Measurements from ENCODE around the gene KRT6B.
A peak's percentile ranks its signal among the peaks of the same experiment; 100 is the strongest.

KRT6B gene

GRCh38 chr12:52423661-52424500, 28.1 kb downstream of the KRT6B start:
- H3K27ac Mint-ChIP-seq, result peak overlapping the region; percentile 54
- no peak for DNase-seq

GRCh38 chr12:52423035-52423434, 28.9 kb downstream of the KRT6B start:
- no peaks in the 10 kb centered on the region for H3K36me3 Mint-ChIP-seq (ENCODE audit: low read depth)
- peak overlapping the region; percentile 4 for H3K27ac Mint-ChIP-seq
- TF ChIP-seq CTCF (IDR thresholded peaks at IDR 0.05), result no peak
- H3K4me3 Mint-ChIP-seq, result no peak overlapping the region
- no peaks in the 10 kb centered on the region for H3K9me3 Mint-ChIP-seq
- peaks cover 30% of the 10 kb centered on the region for H3K4me1 Mint-ChIP-seq
- no peak for DNase-seq
- peaks cover 10% of the 10 kb centered on the region for H3K27me3 Mint-ChIP-seq (ENCODE audit: low read depth, poor library complexity)

More at GRCh38 chr12:52423661-52424500, 28.1 kb downstream of the KRT6B start:
- H3K4me3 Mint-ChIP-seq, result no peak overlapping the region
- H3K9me3 Mint-ChIP-seq, result no peaks in the 10 kb centered on the region
- peaks cover 10% of the 10 kb centered on the region for H3K27me3 Mint-ChIP-seq (ENCODE audit: low read depth, poor library complexity)
- H3K36me3 Mint-ChIP-seq (ENCODE audit: low read depth), result no peaks in the 10 kb centered on the region
- TF ChIP-seq CTCF (IDR thresholded peaks at IDR 0.05), result no peak
- H3K4me1 Mint-ChIP-seq, result peaks cover 30% of the 10 kb centered on the region

- Mint-ChIP-seq H3K27me3 (ENCODE audit: low read depth, poor library complexity) (peaks cover 7% of the 10 kb centered on the region), H3K9me3 (no peaks in the 10 kb centered on the region), H3K4me1 (peaks cover 33% of the 10 kb centered on the region), H3K36me3 (ENCODE audit: low read depth) (no peaks in the 10 kb centered on the region), H3K4me3 (no peak overlapping the region), H3K27ac (no peak overlapping the region)
- TF ChIP-seq CTCF (IDR thresholded peaks at IDR 0.05), result no peak
- no peak for DNase-seq
These were observed 32.3 kb downstream of the KRT6B start for GRCh38 chr12:52419656-52420055.

- no peak for DNase-seq
- H3K27me3 Mint-ChIP-seq (ENCODE audit: low read depth, poor library complexity), result peaks cover 7% of the 10 kb centered on the region
- H3K9me3 Mint-ChIP-seq, result no peaks in the 10 kb centered on the region
- TF ChIP-seq CTCF (IDR thresholded peaks at IDR 0.05), result no peak
- no peaks in the 10 kb centered on the region for H3K36me3 Mint-ChIP-seq (ENCODE audit: low read depth)
- peaks cover 27% of the 10 kb centered on the region for H3K4me1 Mint-ChIP-seq
- H3K4me3 Mint-ChIP-seq, result no peak overlapping the region
- no peak overlapping the region for H3K27ac Mint-ChIP-seq
These were observed 33.3 kb downstream of the KRT6B start for GRCh38 chr12:52418576-52419110.

GRCh38 chr12:52417740-52418139, 34.2 kb downstream of the KRT6B start:
- H3K9me3 Mint-ChIP-seq, result no peaks in the 10 kb centered on the region

More at GRCh38 chr12:52417740-52418139, 34.2 kb downstream of the KRT6B start:
- no peak for TF ChIP-seq CTCF (IDR thresholded peaks at IDR 0.05)
- no peak overlapping the region for H3K4me3 Mint-ChIP-seq
- H3K36me3 Mint-ChIP-seq (ENCODE audit: low read depth), result no peaks in the 10 kb centered on the region
- no peak overlapping the region for H3K27ac Mint-ChIP-seq
- DNase-seq, result no peak
- H3K27me3 Mint-ChIP-seq (ENCODE audit: low read depth, poor library complexity), result peaks cover 4% of the 10 kb centered on the region
- H3K4me1 Mint-ChIP-seq, result peaks cover 25% of the 10 kb centered on the region

Data from nephron progenitor cell (in vitro differentiated cells).